WTC11 (cell line): ENCODE measurements around the gene TMEM86B.

Experiments
- ARID4B ChIP-seq: sonication (generic); formaldehyde crosslinking; IDR thresholded peaks from 2 replicates; pipeline ENCODE4 v1.8.0; 2023; ENCODE audit warnings: missing genetic modification reagents, mild to moderate bottlenecking, borderline replicate concordance
- ATF3 ChIP-seq: sonication (generic); formaldehyde crosslinking; conservative IDR thresholded peaks from 2 replicates; pipeline ENCODE4 v1.8.1; 2022; ENCODE audit warnings: mild to moderate bottlenecking, missing genetic modification reagents
- CREB1 ChIP-seq: sonication (generic); formaldehyde crosslinking; IDR thresholded peaks from 2 replicates; pipeline ENCODE4 v1.8.0; 2023; ENCODE audit warnings: mild to moderate bottlenecking, missing genetic modification reagents
- CTCF ChIP-seq: fragments of 200-600 bp; IDR thresholded peaks from 2 replicates; pipeline ENCODE4 v1.8.0; 2022; ENCODE audit warnings: antibody characterized with exemption
- E2F5 ChIP-seq: sonication (generic); formaldehyde crosslinking; IDR thresholded peaks from 2 replicates; pipeline ENCODE4 v1.8.1; 2022; ENCODE audit warnings: mild to moderate bottlenecking, moderate library complexity, missing genetic modification reagents
- MAX ChIP-seq: sonication (generic); formaldehyde crosslinking; IDR thresholded peaks from 2 replicates; pipeline ENCODE4 v1.8.0; 2022; ENCODE audit warnings: mild to moderate bottlenecking, missing genetic modification reagents
- NFYB ChIP-seq: sonication (generic); formaldehyde crosslinking; conservative IDR thresholded peaks from 2 replicates; pipeline ENCODE4 v1.8.0; 2022; ENCODE audit warnings: low read depth, missing genetic modification reagents
- PREB ChIP-seq: sonication (generic); formaldehyde crosslinking; IDR thresholded peaks from 2 replicates; pipeline ENCODE4 v1.8.1; 2022; ENCODE audit warnings: mild to moderate bottlenecking, missing genetic modification reagents, moderate library complexity, borderline replicate concordance
- SMAD4 ChIP-seq: sonication (generic); formaldehyde crosslinking; IDR thresholded peaks from 2 replicates; pipeline ENCODE4 v1.8.0; 2022; ENCODE audit warnings: mild to moderate bottlenecking, missing genetic modification reagents
- TP53 ChIP-seq: sonication (generic); formaldehyde crosslinking; IDR thresholded peaks from 2 replicates; pipeline ENCODE4 v1.8.1; 2023; ENCODE audit warnings: mild to moderate bottlenecking, missing genetic modification reagents
- USF2 ChIP-seq: sonication (generic); formaldehyde crosslinking; IDR thresholded peaks from 2 replicates; pipeline ENCODE4 v1.8.1; 2023; ENCODE audit warnings: mild to moderate bottlenecking, missing genetic modification reagents, moderate library complexity
- ZNF317 ChIP-seq: sonication (generic); formaldehyde crosslinking; IDR thresholded peaks from 2 replicates; pipeline ENCODE4 v1.8.1; 2023; ENCODE audit warnings: low read depth, mild to moderate bottlenecking, moderate library complexity, missing genetic modification reagents, borderline replicate concordance
- ZNF416 ChIP-seq: fragments of 250-450 bp; sonication (Bioruptor Pico); IDR thresholded peaks from 2 replicates; pipeline ENCODE4 v1.9.0; 2021; ENCODE audit warnings: mild to moderate bottlenecking, inconsistent platforms
- ZNF512 ChIP-seq: sonication (generic); formaldehyde crosslinking; IDR thresholded peaks from 2 replicates; pipeline ENCODE4 v1.8.1; 2022; ENCODE audit warnings: missing genetic modification reagents, borderline replicate concordance

GRCh38 chr19:55275851-55276719, 47.5 kb upstream of the TMEM86B start:
- TF ChIP-seq CTCF (no peak), CREB1 (CRISPR knock-in tag) (no peak), MAX (no peak), ARID4B (CRISPR knock-in tag) (no peak), ATF3 (CRISPR knock-in tag) (no peak), PREB (no peak), NFYB (no peak), USF2 (CRISPR knock-in tag) (no peak), ZNF512 (CRISPR knock-in tag) (no peak), SMAD4 (CRISPR knock-in tag) (no peak), E2F5 (CRISPR knock-in tag) (no peak), ZNF416 (CRISPR knock-in tag) (no peak), TP53 (no peak), ZNF317 (no peak)
